Kidney glomerular epithelial cell (primary cell): ENCODE results near the gene SRPRB.
"Not testable (repeated sequence)": the region's sequence is repeated elsewhere in the genome, so short reads cannot be mapped to it uniquely, and the experiment has no call there.

Experiments
- DNase-seq: peaks from one replicate; lab custom pipeline; 2025; lab: John Stamatoyannopoulos, UW

Gene SRPRB

DNA sequence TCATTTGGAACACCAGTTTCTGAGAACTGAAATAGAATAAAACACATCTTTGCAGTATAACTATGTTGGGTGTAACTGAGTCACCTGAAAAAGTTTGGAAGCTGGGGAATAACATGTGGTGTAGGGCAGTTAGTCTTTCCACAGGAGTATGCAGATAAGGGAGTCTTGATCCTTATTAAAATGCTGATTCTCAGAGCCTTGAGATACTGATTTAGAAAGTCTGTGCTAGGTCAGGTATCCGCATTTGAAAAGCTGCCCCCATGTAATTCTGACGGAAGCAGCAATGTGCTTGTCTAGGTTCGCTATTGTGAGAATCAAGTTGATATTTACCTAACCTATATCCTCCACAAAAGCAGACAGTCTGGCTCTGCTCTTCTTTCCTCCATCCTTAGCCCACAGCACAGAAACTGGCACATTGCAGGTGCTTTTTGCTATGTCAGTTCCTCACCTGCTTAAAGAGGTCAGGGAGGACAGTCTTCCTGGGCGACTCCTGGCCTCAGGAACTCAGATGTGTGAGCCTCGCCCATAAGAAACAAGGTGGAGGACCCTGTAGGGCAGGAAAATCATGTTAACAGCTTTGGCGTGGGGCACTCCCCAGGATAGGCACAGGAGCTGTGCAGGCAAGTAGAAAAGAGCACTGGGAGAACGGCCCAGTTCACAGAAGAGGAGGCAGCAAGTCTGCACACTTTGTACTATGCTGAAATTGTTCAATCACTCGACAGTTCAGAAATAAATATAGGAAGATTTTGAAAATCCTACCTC is 27.6 kb upstream of the SRPRB start:
- no peak for DNase-seq

DNA sequence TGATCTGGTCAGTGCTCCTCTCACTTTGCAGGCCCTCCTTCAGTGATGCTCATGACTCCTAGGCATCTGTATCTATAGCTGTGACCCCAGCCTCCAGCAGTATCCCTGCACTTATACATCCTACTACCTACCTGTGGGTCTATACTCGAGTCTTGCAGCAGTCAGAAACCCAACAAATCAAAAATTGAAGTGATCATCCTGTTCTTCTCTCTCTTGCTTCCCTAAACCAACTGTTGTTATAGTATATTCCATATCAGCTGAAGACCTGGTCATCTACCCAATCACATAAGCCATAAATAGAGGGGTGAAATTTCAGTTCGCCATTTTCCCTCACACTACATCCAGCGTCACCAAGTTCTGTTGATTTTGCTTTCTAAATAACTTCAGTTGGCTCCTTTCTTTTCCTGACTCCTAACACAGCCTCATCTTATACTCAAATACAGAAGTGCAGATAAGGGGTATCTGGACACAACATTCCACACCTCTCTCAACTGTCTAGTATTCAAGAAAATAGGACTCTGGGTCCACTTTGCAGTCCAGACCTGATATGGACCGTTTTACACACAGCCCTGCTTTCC is 25.9 kb upstream of the SRPRB start:
- DNase-seq = no peak

DNA sequence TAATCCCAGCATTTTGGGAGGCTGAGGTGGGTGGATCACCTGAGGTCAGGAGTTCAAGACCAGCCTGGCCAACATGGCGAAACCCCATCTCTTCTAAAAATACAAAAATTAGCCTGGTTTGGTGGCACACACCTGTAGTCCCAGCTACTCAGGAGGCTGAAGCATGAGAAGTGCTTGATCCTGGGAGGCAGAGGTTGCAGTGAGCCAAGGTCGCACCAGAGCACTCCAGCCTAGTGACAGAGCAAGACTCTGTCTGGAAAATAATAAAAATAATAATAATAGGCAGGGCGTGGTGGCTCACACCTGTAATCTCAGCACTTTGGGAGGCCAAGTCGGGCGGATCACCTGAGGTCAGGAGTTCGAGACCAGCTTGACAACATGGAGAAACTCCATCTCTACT is 24.9 kb upstream of the SRPRB start:
- DNase-seq = not testable (repeated sequence)

DNA sequence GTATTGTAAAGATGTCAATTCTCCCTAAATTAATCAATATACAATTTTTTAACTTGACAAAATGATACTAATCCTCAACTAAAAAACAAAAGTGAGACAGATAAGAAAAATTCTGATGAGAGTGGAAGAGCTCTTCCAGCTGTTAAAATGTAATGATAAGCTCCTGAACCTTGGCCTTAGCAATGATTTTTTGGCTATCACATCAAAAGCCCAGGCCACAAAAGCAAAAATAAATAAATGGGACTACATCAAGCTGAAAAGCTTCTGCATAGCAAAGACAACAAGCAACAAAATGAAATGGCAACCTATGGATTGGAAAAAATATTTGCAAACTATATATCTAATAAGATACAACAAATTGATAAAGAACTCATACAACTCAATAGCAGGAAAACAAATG is 24.0 kb upstream of the SRPRB start:
- no peak for DNase-seq

DNA sequence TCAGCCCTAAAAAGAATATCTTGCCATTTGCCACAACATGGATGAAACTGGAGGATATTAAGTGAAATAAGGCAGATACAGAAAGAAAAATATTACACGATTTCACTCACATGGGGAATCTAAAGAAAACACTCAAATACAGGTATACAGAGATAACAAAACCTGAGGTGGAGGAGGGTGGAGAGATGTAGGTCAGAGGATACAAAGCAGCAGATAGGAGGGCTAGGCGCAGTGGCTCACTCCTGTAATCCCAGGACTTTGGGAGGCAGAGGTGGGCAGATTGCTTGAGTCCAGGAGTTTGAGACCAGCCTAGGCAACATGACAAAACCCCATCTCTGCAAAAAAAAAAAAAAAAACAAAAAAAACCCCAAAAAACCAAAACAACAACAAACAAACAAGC is 23.2 kb upstream of the SRPRB start:
- no peak for DNase-seq

DNA sequence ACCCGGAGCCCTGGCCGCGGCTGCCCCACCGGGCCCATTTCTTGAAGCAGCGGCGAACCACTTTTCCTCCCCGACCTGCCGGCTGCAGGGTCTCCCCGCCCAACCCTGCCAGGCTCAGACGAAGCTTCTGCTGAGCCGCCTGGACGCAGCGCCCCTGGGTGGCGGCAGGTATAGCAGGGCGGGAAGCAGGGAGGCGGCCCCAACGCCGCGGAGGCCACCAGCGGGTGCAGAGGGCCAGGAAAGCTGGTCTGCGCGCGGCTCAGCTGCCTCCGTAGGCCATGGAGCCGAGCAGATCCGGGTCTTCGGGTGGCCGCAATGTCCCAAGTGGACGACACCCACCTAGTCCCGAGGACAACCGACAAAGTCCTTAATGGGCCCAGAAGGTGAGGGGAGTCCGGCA is 21.9 kb upstream of the SRPRB start:
- DNase-seq = no peak

DNA sequence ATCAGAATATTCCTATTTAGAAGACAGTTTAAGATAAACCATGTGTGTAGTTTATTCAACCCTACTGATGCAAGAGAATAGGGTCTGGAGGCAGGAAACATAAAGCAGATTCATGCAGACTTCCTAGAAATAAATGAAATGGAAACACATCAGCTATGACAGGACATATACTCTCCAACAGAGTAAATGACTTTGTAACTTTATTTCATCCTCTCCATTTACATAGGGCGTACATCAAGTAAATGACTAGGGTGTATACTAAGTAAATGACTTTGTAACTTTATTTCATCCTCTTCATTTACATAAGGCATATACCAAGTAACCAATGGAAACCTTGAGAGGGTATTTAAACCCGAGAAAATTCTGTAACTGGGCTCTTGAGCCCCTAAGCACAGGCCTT is 17.6 kb upstream of the SRPRB start:
- no peak for DNase-seq

DNA sequence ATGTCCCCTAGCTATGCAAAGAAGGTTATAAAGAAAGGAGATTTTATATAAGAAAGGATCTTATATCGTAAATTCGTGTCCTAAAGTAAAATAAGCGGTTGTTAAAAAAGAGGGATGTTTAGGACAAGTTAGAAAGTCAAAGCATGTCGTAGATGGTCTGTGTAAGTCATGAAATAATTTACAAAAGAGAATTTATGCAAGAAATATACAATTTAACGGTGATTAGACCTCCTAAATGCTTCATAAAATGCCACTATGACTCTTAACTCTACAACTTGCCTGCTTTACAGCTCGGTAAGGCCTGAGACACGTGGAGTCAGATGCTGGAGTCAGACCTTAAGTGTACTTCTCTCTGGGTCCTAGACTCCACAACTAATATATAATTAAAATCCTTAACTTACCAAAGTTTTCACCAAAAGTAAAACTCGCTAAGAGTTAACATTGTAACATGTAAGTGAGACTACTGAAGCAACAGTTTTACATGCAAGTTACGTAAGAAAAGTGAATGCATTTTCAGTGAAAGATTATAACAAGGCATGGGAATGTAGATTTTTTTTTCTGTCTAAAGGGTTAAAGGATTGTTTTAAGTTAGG is 13.3 kb upstream of the SRPRB start:
- DNase-seq = no peak

DNA sequence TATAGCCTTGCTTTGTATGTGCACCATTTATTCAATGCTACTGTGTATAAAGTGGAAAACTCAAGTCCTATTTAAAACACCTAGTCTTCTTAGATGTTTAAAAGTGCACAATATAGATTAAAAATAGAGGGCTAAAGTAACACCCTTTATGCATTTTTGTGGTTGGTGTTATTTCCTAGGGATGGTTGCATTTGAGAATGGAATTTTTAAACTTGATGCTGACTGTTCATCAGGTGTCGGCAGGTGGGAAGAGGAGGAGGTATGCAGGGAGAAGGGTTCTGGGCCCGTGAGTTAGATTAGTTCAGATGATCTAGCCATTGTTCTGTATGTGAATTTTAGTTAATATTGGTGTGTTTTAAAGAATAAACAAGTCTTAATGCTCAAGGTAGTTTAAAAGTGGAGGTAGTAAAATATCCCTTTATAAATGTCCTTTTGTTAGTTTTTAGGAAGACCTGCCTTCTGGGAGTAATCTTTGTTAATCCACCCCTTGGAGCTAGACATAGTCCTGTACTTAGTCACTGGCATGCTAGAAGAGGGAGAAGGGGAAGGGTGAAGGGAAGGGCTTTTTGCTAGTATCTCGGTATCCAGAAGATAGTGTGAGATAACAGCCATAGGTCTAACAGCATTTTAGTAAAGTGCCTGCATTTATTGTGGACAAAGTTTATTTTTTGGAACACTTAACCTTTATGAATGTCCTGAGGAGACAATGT is 8.1 kb upstream of the SRPRB start:
- no peak for DNase-seq

DNA sequence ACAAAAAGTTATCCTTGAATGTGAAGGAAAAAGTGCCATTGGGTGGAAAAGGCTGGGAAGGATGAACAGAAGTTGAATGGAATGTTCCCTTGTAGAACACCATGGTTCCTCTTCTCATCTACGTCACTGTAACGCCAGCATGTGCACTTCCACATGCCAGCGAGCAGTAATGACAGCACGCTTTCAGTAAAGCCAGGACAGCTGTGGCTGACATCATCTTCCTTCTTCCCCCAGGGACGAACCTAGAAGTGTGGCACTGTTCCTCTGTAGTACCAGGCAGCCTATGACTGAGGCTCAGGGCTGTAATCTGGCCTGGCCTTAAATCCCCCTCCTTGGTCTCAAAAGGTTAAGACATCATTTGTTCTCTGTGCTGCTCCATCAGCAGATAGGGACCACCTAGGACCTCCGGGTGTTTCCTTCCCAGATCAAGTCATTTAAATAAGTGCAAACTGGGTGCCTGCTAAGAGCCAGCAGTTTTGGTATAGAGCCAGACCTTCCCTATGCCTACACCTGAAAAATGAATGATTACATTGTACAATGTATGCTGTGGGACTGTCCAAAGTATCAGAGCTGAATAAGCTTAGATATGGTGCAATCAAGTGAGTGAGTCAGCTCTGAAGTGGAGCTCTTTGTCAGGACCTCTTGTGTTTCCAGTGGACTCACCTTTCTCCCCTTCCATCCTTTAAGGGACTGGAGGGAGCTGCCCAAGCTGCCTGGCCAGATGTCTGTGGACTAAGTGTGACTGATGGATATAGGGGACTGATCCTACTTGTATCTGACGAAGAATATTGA is 5.6 kb upstream of the SRPRB start:
- DNase-seq = no peak

DNA sequence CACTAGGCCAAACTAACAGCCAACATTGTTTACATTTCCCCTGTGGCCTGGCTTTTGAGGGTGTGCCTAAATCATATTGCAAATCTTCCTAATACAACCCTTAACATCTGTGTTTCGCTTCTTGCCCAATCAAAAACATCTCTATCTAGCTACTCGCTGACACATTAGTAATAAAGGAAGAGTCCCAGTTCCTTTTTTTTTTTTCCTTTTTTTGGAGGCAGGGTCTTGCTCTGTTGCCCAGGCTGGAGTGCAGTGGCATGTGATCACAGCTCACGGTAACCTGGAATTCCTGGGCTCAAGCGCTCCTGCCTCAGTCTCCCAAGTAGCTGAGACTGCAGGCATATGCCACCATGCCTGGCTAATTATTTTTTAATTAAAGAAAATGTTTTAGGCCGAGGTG is 2.1 kb upstream of the SRPRB start:
- DNase-seq = no peak

DNA sequence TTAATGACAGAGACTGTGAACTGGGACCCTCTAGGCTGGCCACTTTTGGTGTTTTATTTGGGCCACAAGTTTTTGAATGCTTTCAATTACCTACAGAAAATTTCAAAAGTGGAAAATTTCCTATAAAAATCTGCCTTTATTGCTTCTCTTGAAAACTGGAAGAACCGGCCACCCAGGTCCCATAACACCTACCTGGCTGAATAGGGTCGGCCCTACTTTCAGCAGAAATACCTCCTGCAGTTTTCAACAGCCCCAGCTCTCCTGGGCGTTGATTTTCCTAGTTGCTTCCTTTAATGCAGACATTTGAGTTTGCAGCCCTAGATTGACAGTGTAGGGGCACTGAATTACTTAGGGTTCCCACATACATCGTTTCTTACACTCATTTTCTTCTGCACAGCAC is 719 bp upstream of the SRPRB start:
- no peak for DNase-seq

DNA sequence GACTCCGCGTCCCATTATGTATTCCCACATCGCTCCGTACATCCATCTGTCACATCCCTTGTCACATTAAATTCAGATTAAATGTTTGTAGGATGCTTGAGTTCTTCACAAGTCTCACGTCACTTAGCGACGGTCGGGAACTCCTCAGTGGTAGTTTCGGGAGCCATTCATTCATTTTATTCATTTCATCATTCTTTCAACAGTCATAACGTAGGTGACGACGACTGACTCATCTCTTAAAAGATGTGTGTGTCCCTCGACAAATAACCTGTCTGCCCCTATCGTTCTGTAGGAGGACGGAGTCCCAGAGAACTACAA is 272 bp upstream of the SRPRB start:
- no peak for DNase-seq

DNA sequence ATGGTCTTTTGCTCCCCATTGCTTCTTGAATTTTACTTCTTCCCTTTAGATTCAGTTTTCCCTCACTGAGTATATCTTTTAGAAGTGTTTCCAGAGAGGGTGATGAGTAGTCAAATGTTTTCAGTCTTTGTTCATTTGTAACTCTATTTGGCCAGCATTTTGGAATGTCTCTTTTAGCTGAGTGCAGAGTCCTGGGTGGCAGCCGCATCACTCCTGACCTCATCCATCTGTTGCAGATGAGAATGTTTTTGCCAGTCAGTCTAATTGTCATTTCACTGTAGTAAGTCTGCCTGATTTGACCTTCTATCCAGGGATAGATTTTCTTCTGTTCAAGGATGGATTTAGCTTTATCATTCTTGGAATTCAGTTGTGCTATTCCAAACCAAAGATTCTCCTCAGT is 7.3 kb downstream of the SRPRB start:
- no peak for DNase-seq

DNA sequence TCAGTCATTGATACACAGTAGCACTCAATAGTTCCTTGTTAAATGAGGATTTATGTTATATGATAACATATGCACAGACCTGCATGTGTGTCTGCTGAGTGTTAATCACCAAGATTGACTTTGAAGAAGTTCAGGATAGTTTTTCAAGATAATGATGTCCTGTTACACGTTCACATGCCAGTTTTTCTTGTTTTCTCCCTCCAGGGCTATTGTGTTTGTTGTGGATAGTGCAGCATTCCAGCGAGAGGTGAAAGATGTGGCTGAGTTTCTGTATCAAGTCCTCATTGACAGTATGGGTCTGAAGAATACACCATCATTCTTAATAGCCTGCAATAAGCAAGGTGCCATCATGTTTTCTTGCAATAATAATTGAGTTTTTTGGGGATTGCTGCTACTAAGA is 9.8 kb downstream of the SRPRB start:
- no peak for DNase-seq

DNA sequence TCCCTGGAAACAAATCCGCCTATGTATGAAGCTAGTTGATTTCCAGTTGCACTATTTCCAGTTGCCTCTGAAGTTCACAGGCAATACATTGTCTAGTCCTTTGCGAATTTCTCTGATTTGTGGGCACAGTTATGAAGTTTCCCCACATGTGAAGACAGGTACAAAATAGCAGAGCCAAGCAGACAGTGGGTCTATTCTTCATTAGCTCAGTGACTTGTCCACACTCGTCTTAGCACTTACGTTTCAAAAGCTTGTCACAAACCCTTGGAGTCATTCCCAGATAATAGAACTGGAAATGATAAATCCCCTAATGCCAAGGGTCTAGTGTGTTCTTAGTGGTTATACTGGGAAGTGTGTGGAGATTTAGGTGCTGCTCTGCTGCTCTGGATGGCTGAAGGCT is 14.5 kb downstream of the SRPRB start:
- no peak for DNase-seq

DNA sequence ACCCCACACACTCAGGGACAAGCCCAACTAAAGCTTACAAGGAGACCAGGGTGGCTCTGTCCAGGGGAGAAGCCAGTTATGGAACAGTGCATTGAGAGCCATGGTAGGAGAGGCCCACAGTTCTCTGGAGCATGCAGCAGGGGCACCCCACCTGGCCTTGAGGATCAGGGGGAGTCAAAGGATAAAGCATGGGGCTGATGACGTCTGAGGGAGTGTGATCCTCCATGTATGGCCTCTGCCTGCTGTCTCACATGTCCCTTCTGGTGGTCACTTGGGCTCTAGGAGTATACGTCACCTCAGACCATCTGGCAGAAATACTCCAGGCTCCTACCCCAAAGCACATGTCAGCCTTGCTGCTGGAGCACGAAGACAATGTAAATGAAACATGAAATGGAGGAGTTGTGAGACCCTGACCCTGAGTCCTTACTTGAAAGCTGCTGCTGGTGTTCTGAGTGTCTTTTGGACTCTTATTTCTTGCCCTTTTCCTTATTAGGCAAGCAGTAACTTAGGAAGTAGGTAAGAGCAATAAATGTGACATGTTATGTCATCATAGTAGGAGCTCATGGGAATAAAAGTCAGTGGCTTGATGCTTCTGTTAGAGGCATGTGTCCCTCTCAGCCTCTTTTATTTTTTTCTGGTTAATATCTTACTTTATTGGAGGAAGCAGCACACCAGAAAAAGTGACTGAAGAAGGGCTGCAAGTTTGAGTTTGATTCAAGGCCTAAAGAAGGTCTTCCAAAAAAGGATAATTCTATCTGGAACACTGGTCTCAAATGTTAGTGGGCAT is 15.5 kb downstream of the SRPRB start:
- DNase-seq = no peak

DNA sequence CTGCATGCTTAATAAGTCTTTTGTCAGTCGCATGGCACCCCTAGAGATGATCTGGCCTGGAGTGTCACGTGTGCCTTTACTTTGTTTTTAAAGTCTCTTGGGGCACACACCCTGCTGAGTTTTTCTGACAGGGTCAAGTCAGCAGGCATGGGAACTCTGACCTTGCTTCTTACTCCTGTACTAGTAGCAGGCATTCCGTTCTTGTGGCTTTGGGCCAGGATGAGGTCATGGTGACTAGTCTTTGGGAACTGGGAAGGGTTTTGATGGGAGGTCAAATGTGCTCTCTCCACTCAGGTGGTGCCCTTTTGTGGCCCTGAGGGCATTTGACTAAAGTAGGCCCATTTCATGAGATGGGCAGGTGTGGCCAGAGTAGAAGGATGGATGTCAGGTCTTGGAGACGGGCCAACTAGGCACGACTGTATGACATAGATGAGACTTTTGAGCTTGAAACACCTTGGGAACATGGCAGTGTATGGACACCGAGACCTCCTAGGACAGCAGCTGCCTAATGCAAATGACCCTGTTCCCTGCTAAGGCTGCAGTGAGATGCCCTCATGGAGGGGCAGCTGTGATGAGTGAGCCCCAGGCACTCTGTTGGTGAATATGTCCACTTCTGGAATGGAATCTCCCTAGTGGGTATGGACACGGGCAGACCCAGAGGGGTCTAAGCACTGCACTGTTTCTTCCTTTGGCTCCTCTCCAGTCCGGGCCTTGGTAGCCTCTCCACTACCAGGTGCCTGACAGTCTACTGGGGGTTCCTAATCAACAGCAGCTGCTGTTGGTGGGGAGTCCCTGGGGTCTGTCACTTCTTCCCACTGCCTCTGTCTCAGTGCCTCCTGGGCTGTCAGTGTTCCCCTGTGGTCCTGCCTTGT is 16.4 kb downstream of the SRPRB start:
- DNase-seq = peak; percentile 2

DNA sequence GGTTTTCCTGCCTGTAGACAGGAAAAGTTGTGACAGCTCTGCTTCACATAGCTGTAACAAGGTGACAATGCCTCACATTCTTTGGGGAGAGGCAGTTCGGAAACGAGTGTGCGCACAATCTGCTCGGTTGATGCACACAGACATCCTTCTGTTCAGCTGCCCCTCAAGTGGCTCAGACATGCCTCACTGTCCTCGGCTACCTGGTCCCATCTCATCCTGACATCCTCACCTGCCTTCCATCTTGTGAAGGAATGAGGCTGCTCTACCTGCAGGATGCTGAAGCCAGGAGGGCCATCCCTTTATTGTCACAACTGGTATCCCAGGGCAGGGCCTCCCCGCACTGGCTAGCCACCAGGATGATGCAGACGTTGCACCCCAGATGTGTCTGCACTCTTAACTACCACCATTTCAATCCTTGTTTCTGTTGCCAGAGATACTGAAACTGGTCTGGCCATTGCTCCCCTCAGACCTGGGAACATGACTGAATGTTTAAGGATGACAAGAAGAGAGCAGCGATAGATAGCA is 19.4 kb downstream of the SRPRB start:
- DNase-seq = no peak

DNA sequence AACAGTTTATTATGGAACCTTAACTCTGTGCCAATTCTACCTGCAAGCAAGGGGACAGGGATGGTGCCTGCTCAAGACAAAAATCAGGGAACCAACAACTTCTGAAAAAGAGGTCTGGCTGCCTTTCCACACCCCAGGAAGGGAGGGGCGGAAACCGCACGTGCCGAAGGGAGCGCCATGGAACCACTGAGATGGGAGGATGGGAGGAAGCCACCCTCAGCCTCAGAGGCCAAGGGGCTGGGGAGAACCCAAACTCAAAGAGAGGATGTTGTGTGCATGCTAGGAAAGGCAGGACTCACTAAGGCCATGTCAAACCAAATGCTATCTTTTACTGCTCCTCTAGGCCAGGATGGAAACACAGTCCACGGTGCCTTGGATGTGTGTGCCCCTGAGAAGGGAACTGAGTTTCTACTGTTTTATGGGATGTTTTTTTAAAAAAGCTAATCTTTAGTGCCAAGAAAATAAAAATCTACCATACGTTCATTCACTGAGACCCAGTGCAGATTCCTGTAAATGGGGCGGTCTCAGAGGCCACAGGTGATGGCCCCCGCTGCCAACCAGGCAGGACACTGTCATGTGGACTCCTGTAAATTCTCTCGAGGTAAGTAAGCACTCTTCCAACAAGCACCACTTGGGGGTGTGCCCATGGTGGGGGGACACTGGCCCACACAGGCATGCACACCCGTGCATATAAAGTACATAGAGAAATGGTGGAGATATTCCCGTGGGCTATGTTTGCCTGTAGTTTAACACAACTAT is 20.5 kb downstream of the SRPRB start:
- DNase-seq = no peak
